PC-9 (cell line): Measurements from ENCODE around the gene PHF21A.
A peak's percentile ranks its signal among the peaks of the same experiment; 100 is the strongest.

ENCODE experiments used
- EZH2 ChIP-seq: fragments of 200-600 bp; sonication (generic); IDR thresholded peaks from 2 replicates; pipeline ENCODE4 v1.8.0; 2017; ENCODE audit warnings: antibody characterized with exemption, low read depth
- TF ChIP-seq, protein P1 (sequence below): fragments of 200-600 bp; sonication (generic); conservative IDR thresholded peaks from 2 replicates; pipeline ENCODE4 v1.6.1; 2017; ENCODE audit warnings: mixed run types, antibody characterized with exemption, mild to moderate bottlenecking, moderate library complexity

DNA sequence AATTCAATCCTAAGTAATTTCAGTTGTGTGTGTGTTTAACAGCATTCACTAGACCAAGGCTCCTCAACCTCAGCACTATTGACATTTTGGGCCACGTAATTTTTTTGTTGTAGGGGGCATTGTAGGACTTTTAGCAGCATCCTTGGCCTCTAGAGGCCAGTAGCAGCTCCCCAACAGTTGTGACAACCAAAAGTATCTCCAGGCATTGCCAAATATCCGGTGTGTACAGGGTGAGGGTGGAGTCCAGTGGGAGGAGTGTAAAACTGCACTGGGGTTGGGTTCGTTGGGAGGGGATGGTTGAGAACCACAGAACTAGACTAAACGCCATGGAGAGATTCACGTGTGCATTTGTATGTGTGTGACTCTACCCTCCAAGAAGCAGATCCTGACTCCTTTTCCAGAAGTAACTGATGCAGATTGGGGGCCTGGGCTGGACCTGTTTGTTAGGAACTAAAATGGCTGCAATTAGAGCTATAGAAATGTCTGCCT, 5.9 kb upstream of the PHF21A start:
- TF ChIP-seq, protein P1, sequence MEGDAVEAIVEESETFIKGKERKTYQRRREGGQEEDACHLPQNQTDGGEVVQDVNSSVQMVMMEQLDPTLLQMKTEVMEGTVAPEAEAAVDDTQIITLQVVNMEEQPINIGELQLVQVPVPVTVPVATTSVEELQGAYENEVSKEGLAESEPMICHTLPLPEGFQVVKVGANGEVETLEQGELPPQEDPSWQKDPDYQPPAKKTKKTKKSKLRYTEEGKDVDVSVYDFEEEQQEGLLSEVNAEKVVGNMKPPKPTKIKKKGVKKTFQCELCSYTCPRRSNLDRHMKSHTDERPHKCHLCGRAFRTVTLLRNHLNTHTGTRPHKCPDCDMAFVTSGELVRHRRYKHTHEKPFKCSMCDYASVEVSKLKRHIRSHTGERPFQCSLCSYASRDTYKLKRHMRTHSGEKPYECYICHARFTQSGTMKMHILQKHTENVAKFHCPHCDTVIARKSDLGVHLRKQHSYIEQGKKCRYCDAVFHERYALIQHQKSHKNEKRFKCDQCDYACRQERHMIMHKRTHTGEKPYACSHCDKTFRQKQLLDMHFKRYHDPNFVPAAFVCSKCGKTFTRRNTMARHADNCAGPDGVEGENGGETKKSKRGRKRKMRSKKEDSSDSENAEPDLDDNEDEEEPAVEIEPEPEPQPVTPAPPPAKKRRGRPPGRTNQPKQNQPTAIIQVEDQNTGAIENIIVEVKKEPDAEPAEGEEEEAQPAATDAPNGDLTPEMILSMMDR = peak; percentile 66
- TF ChIP-seq EZH2 = no peak
